ENCODE measurements around the gene CTCFL. TPM values are rescaled to one million over a fixed set of nuclear protein-coding genes. Genes with fewer than 3 reads are reported as not detected.

CTCFL gene
- total and polyA plus RNA-seq, 2 of the 13 experiments (the other 11 are each of a cell fraction or from before 2014, with no cell fraction given), result 0.04 TPM; not detected in 1

GRCh38 chr20:57529160-57529585 is 4.2 kb upstream of the CTCFL start (continued):
- TF ChIP-seq PLSCR1 (CRISPR knock-in tag; IDR thresholded peaks at IDR 0.05; ENCODE audit: borderline replicate concordance) (no peak), KLF9 (CRISPR knock-in tag; IDR thresholded peaks at IDR 0.05; ENCODE audit: low read depth) (no peak), RNF2 (conservative IDR thresholded peaks at IDR 0.05; ENCODE audit: low read depth) (peak; percentile 71), DMAP1 (CRISPR knock-in tag; IDR thresholded peaks at IDR 0.05) (no peak), LCORL (IDR thresholded peaks at IDR 0.05) (no peak), LCORL (CRISPR knock-in tag; IDR thresholded peaks at IDR 0.05) (peak; percentile 42; the same call in 1 of the 2 replicates), SMYD3 (CRISPR knock-in tag; IDR thresholded peaks at IDR 0.05) (no peak), MLXIP (CRISPR knock-in tag; IDR thresholded peaks at IDR 0.05; ENCODE audit: borderline replicate concordance) (no peak), GABPA (IDR thresholded peaks at IDR 0.05; ENCODE audit: low read depth, low read length) (no peak), GABPA (CRISPR knock-in tag; IDR thresholded peaks at IDR 0.05; ENCODE audit: low read depth) (no peak), SMAD1 (CRISPR knock-in tag; IDR thresholded peaks at IDR 0.05; ENCODE audit: borderline replicate concordance, low read depth) (no peak), NFE2L2 (IDR thresholded peaks at IDR 0.05; ENCODE audit: low read length) (no peak), ZNF556 (CRISPR knock-in tag; IDR thresholded peaks at IDR 0.05; ENCODE audit: borderline replicate concordance) (no peak), ZFP90 (CRISPR knock-in tag; IDR thresholded peaks at IDR 0.05; ENCODE audit: borderline replicate concordance) (no peak), GRHL1 (CRISPR knock-in tag; conservative IDR thresholded peaks at IDR 0.05) (no peak), BATF2 (CRISPR knock-in tag; IDR thresholded peaks at IDR 0.05) (no peak), ZKSCAN1 (IDR thresholded peaks at IDR 0.05; ENCODE audit: low read length) (no peak), ZFP82 (CRISPR knock-in tag; IDR thresholded peaks at IDR 0.05; ENCODE audit: borderline replicate concordance) (no peak), NR1H2 (CRISPR knock-in tag; IDR thresholded peaks at IDR 0.05; ENCODE audit: borderline replicate concordance, low read depth) (peak; percentile 71; the same call in 1 of the 2 replicates), FOXK1 (CRISPR knock-in tag; IDR thresholded peaks at IDR 0.05; ENCODE audit: borderline replicate concordance, low read depth) (no peak)
- TF ChIP-seq, protein P1, sequence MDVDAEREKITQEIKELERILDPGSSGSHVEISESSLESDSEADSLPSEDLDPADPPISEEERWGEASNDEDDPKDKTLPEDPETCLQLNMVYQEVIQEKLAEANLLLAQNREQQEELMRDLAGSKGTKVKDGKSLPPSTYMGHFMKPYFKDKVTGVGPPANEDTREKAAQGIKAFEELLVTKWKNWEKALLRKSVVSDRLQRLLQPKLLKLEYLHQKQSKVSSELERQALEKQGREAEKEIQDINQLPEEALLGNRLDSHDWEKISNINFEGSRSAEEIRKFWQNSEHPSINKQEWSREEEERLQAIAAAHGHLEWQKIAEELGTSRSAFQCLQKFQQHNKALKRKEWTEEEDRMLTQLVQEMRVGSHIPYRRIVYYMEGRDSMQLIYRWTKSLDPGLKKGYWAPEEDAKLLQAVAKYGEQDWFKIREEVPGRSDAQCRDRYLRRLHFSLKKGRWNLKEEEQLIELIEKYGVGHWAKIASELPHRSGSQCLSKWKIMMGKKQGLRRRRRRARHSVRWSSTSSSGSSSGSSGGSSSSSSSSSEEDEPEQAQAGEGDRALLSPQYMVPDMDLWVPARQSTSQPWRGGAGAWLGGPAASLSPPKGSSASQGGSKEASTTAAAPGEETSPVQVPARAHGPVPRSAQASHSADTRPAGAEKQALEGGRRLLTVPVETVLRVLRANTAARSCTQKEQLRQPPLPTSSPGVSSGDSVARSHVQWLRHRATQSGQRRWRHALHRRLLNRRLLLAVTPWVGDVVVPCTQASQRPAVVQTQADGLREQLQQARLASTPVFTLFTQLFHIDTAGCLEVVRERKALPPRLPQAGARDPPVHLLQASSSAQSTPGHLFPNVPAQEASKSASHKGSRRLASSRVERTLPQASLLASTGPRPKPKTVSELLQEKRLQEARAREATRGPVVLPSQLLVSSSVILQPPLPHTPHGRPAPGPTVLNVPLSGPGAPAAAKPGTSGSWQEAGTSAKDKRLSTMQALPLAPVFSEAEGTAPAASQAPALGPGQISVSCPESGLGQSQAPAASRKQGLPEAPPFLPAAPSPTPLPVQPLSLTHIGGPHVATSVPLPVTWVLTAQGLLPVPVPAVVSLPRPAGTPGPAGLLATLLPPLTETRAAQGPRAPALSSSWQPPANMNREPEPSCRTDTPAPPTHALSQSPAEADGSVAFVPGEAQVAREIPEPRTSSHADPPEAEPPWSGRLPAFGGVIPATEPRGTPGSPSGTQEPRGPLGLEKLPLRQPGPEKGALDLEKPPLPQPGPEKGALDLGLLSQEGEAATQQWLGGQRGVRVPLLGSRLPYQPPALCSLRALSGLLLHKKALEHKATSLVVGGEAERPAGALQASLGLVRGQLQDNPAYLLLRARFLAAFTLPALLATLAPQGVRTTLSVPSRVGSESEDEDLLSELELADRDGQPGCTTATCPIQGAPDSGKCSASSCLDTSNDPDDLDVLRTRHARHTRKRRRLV (CRISPR knock-in tag; IDR thresholded peaks at IDR 0.05), result no peak
